Naive B cell (primary cell): ENCODE results near the gene FAM236D. TPM values are rescaled to one million over a fixed set of nuclear protein-coding genes. Genes with fewer than 3 reads are reported as not detected.
"Not testable (repeated sequence)": the region's sequence is repeated elsewhere in the genome, so short reads cannot be mapped to it uniquely, and the experiment has no call there.

ENCODE experiments used
- ATAC-seq, 2 donors: fragments of 150-1000 bp; cut with Tn5 transposase; 2 replicates each; pipeline ENCODE4 v1.10.0; 2021; ENCODE audit warnings: low read depth in 2 of 2, mild to moderate bottlenecking in 2 of 2, moderate library complexity in 2 of 2
- DNase-seq: peaks from one replicate; pipeline ENCODE4 v3.0.0; 2022
- H3K27ac Mint-ChIP-seq, 6 donors: one replicate each; pipeline ENCODE4 v1.8.0; 2020 to 2022; ENCODE audit warnings: mild to moderate bottlenecking in 6 of 6, mixed read lengths in 6 of 6, moderate library complexity in 5 of 6, inconsistent platforms in 2 of 6
- H3K27me3 Mint-ChIP-seq, 3 donors: one replicate each; pipeline ENCODE4 v1.8.0; 2021 to 2022; ENCODE audit warnings: mixed read lengths in 3 of 3, mild to moderate bottlenecking in 1 of 3
- H3K36me3 Mint-ChIP-seq, 2 donors: one replicate each; pipeline ENCODE4 v1.8.0; 2020 to 2022; ENCODE audit warnings: mixed read lengths in 2 of 2, inconsistent platforms in 1 of 2, mild to moderate bottlenecking in 1 of 2
- H3K4me1 Mint-ChIP-seq, 3 donors: one replicate each; pipeline ENCODE4 v1.8.0; 2020 to 2022; ENCODE audit warnings: mixed read lengths in 3 of 3, inconsistent platforms in 1 of 3, mild to moderate bottlenecking in 1 of 3, moderate library complexity in 1 of 3
- H3K4me3 Mint-ChIP-seq, 8 donors: one replicate each; pipeline ENCODE4 v1.8.0; 2020 to 2022; ENCODE audit warnings: mild to moderate bottlenecking in 8 of 8, mixed read lengths in 8 of 8, moderate library complexity in 8 of 8, inconsistent platforms in 2 of 8
- H3K9me3 Mint-ChIP-seq, 7 donors: one replicate each; pipeline ENCODE4 v1.8.0; 2020 to 2022; ENCODE audit warnings: mixed read lengths in 7 of 7, mild to moderate bottlenecking in 5 of 7, inconsistent platforms in 2 of 7, moderate library complexity in 1 of 7
- polyA plus RNA-seq, 6 donors: library from polyadenylated mRNA; unstranded; fragments of 300-500 nt; fragmentation: Illumina TruSeq; gene quantifications; one replicate each; pipeline ENCODE4 v1.2.3, GENCODE V29; 2021; ENCODE audit warnings: low read depth in 6 of 6

FAM236D gene
- not detected for polyA plus RNA-seq

- H3K4me3 Mint-ChIP-seq, ATAC-seq, DNase-seq, H3K9me3 Mint-ChIP-seq, H3K27ac Mint-ChIP-seq, H3K36me3 Mint-ChIP-seq, H3K4me1 Mint-ChIP-seq, H3K27me3 Mint-ChIP-seq: not testable (repeated sequence)
Measured at GRCh38 chrX:72808110-72808509, at the start of gene FAM236D. FAM236D (minus strand) TSS chrX:72808210; CDS start chrX:72808110, 100 bp downstream.

- not testable (repeated sequence) for DNase-seq, ATAC-seq, H3K27ac Mint-ChIP-seq, H3K4me3 Mint-ChIP-seq, H3K9me3 Mint-ChIP-seq, H3K27me3 Mint-ChIP-seq, H3K36me3 Mint-ChIP-seq, H3K4me1 Mint-ChIP-seq
Measured at GRCh38 chrX:72837532-72837931, 29.5 kb upstream of the FAM236D start.

GRCh38 chrX:72830701-72831100, 22.7 kb upstream of the FAM236D start:
- not testable (repeated sequence) for H3K27me3 Mint-ChIP-seq, H3K36me3 Mint-ChIP-seq, DNase-seq, ATAC-seq, H3K4me1 Mint-ChIP-seq, H3K9me3 Mint-ChIP-seq, H3K4me3 Mint-ChIP-seq, H3K27ac Mint-ChIP-seq

- H3K4me1 Mint-ChIP-seq, H3K36me3 Mint-ChIP-seq, H3K27ac Mint-ChIP-seq, H3K9me3 Mint-ChIP-seq, H3K27me3 Mint-ChIP-seq, H3K4me3 Mint-ChIP-seq, ATAC-seq, DNase-seq: not testable (repeated sequence)
Measured at GRCh38 chrX:72790390-72790789, 17.6 kb downstream of the FAM236D start.

DNA sequence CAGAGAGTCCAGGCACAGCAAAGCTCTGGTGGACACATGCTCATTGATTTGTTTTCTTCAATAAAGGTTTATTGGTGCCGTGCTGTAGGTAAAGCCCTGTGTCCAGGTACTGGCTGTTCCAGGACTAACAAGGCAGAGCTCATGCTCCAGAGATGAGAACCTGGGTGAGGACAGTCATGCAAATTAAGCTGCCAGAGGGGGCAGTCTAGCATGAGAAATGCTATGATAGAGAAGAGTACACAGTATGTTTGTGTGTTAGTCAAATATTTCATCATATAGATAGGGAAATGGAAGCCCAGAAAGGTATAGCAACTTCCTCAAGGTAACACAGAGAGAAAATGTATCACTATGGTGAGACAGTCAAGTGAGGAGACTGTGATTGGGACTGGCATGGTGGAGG, 19.9 kb downstream of the FAM236D start:
- H3K27me3 Mint-ChIP-seq, H3K4me1 Mint-ChIP-seq, H3K27ac Mint-ChIP-seq: not testable (repeated sequence)

DNA sequence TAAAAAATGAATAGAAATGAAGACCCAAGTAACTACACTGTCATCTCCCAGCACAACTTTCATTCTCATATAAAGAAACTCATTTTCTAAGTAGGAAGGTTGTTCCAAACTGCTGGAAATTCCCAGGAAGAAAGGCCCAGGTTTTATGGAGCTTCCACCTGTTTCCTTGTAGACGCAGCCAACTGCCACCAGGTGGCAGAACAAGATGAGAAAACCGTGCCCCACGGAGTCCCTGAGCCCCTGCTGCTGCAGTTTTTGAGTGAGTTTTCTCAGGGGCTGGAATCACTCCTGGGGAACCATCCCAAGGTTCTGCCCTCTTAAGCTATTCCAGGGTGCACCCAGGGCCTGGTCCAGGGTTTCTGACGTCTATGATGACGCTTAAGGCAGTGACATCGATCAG, 24.0 kb downstream of the FAM236D start:
- H3K4me1 Mint-ChIP-seq, H3K4me3 Mint-ChIP-seq, H3K27ac Mint-ChIP-seq, H3K27me3 Mint-ChIP-seq, H3K36me3 Mint-ChIP-seq, H3K9me3 Mint-ChIP-seq, DNase-seq, ATAC-seq: not testable (repeated sequence)

More for the DNA sequence above, 19.9 kb downstream of the FAM236D start:
- not testable (repeated sequence) for H3K9me3 Mint-ChIP-seq, H3K4me3 Mint-ChIP-seq, DNase-seq, ATAC-seq, H3K36me3 Mint-ChIP-seq

DNA sequence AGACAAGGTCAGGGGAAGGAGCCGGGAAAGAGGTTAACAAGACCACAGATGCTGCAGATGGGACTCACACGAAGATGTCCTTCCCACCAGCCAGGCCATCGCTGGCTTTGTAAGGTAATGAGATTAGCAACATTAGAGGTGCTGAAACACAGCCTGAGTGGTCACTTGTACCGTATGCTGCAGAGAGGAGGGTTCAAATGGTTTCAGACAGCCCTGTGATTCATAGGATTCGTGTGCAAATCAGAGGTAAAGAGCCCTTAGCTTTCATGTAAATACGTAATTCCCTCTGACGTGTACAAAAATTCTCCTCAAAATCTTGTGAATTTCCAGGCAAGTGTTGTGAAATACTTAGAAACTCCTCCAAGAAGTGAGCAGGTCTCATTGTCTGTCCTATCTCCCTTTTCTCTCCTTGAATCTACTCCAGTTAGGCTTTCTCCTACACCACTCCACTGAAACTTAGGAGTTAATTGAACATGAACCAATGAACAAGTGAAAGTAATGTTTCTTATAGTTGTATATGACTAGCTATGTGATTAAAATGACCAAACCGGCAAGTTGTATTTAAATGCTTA, 24.6 kb downstream of the FAM236D start:
- H3K4me1 Mint-ChIP-seq, H3K27ac Mint-ChIP-seq, H3K27me3 Mint-ChIP-seq, H3K36me3 Mint-ChIP-seq, H3K9me3 Mint-ChIP-seq, DNase-seq, H3K4me3 Mint-ChIP-seq, ATAC-seq: not testable (repeated sequence)

DNA sequence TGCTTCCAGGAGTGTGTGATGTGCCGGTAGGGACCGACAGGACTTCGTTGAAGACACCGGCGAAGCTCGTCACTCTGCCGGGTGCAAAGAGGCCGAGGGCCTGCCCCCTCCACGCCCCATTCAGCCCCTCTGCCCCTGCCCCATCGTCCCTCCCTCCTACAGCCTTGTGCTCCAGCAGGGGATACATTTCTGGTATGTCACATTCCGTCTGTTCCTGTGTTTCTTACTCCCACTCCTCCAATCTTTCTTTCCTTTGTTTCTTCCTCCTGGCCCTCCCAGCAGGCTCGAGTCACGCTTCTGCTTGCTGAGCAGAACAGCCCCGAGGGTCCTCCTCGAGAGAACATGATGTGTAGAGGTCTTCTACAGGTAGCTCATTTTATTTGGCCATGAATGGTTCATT, 25.4 kb downstream of the FAM236D start, which contains the start of gene FAM236B:
Gene FAM236B (minus strand): TSS at position 101 of the 400 bp plus-strand sequence. CDS start 100 bp downstream, at position 1.
- ATAC-seq, H3K27me3 Mint-ChIP-seq, H3K4me1 Mint-ChIP-seq, H3K36me3 Mint-ChIP-seq, H3K4me3 Mint-ChIP-seq, H3K9me3 Mint-ChIP-seq, DNase-seq, H3K27ac Mint-ChIP-seq: not testable (repeated sequence)

DNA sequence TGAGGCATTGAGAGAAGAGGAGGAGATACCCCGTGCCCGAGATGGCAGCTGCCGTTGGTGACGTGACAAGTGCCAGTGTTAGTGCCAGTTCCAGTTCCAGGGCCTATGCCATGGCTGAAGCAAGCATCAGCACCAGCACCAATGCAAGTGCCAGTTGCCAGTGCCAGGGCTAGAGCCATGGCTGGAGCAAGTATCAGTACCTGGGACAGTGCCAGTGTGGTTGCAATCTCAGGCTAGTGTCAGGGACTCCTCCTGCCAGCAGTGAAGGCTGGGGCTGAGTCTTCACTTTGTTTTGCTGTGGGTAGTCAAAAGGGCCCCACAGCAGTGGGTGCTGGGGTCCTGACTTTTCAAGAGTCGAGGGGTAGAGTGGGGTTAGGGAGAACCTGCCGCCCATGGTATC, 29.9 kb downstream of the FAM236D start:
- not testable (repeated sequence) for H3K4me3 Mint-ChIP-seq, H3K36me3 Mint-ChIP-seq, H3K27me3 Mint-ChIP-seq, H3K27ac Mint-ChIP-seq, ATAC-seq, DNase-seq, H3K4me1 Mint-ChIP-seq, H3K9me3 Mint-ChIP-seq

DNA sequence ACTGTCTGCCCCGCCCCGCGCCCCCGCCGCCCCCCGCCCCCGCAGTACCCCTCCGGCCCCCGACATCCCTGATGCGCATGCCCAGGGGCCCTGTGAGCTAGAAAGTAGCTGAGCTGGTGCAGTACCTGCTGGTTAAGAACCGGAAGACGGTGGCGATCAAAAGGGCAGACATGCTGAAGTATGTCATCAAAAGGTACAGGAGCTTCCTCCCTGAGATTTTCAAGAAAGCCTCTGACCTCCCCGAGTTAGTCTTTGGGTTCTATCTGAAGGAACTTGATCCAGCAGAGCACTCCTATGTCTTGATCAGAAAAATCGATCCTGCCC, 30.6 kb downstream of the FAM236D start:
- not testable (repeated sequence) for H3K4me3 Mint-ChIP-seq, H3K36me3 Mint-ChIP-seq, H3K4me1 Mint-ChIP-seq, DNase-seq, H3K27ac Mint-ChIP-seq, H3K9me3 Mint-ChIP-seq, H3K27me3 Mint-ChIP-seq
- peak; percentile 76 to 82 for ATAC-seq

- DNase-seq, H3K4me1 Mint-ChIP-seq, H3K27me3 Mint-ChIP-seq, H3K4me3 Mint-ChIP-seq, H3K9me3 Mint-ChIP-seq, H3K36me3 Mint-ChIP-seq, H3K27ac Mint-ChIP-seq: not testable (repeated sequence)
- peak; percentile 75 to 81 for ATAC-seq
Measured at GRCh38 chrX:72776653-72777466, 31.1 kb downstream of the FAM236D start, which contains the start of gene DMRTC1B. DMRTC1B (plus strand) TSS chrX:72776890; CDS start chrX:72845136, 68,246 bp downstream.

- ATAC-seq, DNase-seq, H3K9me3 Mint-ChIP-seq, H3K27me3 Mint-ChIP-seq, H3K27ac Mint-ChIP-seq, H3K36me3 Mint-ChIP-seq, H3K4me1 Mint-ChIP-seq, H3K4me3 Mint-ChIP-seq: not testable (repeated sequence)
Measured at GRCh38 chrX:72760454-72760853, 47.6 kb downstream of the FAM236D start.
